Type B pancreatic cell (in vitro differentiated cells): Measurements from ENCODE around the gene ZBTB22. TPM values are rescaled to one million over a fixed set of nuclear protein-coding genes. Genes with fewer than 3 reads are reported as not detected.

Source experiments
- DNase-seq: peaks from one replicate; pipeline ENCODE4 v3.0.0; 2021; ENCODE audit warnings: mixed read lengths; ENCODE audit not compliant: unreplicated experiment; ENCODE audit errors: extremely low spot score
- H3K27ac Mint-ChIP-seq: 2 replicates; pipeline ENCODE4 v1.8.0; 2021; ENCODE audit warnings: mild to moderate bottlenecking, mixed read lengths
- H3K27me3 Mint-ChIP-seq: 2 replicates; pipeline ENCODE4 v1.8.0; 2021; ENCODE audit warnings: mixed read lengths
- H3K36me3 Mint-ChIP-seq: 2 replicates; pipeline ENCODE4 v1.8.0; 2021; ENCODE audit warnings: mixed read lengths
- H3K4me1 Mint-ChIP-seq: one replicate; pipeline ENCODE4 v1.8.0; 2021; ENCODE audit warnings: mixed read lengths; ENCODE audit not compliant: unreplicated experiment
- H3K4me3 Mint-ChIP-seq: 2 replicates; pipeline ENCODE4 v1.8.0; 2021; ENCODE audit warnings: mild to moderate bottlenecking, mixed read lengths
- H3K9me3 Mint-ChIP-seq: 2 replicates; pipeline ENCODE4 v1.8.0; 2021; ENCODE audit warnings: mixed read lengths
- CTCF ChIP-seq: fragments of 200-600 bp; sonication (generic); conservative IDR thresholded peaks from 2 replicates; pipeline ENCODE4 v1.5.0; 2021; ENCODE audit warnings: antibody characterized with exemption, mild to moderate bottlenecking
- total RNA-seq: library from RNA; stranded (reverse); gene quantifications from 2 replicates; pipeline ENCODE4 v1.2.1, GENCODE V29; 2021; ENCODE audit warnings: low replicate concordance

Gene ZBTB22
- total RNA-seq, 1 donor from 2014 or later: 21.1 TPM

GRCh38 chr6:33297956-33298772 is 19.4 kb downstream of the ZBTB22 start:
- Mint-ChIP-seq H3K36me3 (peaks cover 8% of the 10 kb centered on the region), H3K4me3 (peak overlapping the region; percentile 99), H3K4me1 (peaks cover 12% of the 10 kb centered on the region), H3K27me3 (peaks cover 3% of the 10 kb centered on the region), H3K27ac (peak overlapping the region; percentile 99), H3K9me3 (no peaks in the 10 kb centered on the region)
- peak; percentile 21 for TF ChIP-seq CTCF
- no peak for DNase-seq

- H3K4me3 Mint-ChIP-seq: peak overlapping the region; percentile 99
- H3K9me3 Mint-ChIP-seq: no peaks in the 10 kb centered on the region
- no peak for DNase-seq
- no peak for TF ChIP-seq CTCF
- peaks cover 12% of the 10 kb centered on the region for H3K4me1 Mint-ChIP-seq
- peak overlapping the region; percentile 99 for H3K27ac Mint-ChIP-seq
- H3K36me3 Mint-ChIP-seq: peaks cover 8% of the 10 kb centered on the region
- H3K27me3 Mint-ChIP-seq: peaks cover 3% of the 10 kb centered on the region
Measured at GRCh38 chr6:33297406-33297955, 20.1 kb downstream of the ZBTB22 start.

- Mint-ChIP-seq H3K36me3 (peaks cover 8% of the 10 kb centered on the region), H3K27me3 (peaks cover 3% of the 10 kb centered on the region), H3K4me3 (peak overlapping the region; percentile 99), H3K4me1 (peaks cover 12% of the 10 kb centered on the region), H3K27ac (peak overlapping the region; percentile 99), H3K9me3 (no peaks in the 10 kb centered on the region)
- DNase-seq: no peak
- TF ChIP-seq CTCF: no peak
Measured at GRCh38 chr6:33296797-33297405, 20.6 kb downstream of the ZBTB22 start.

GRCh38 chr6:33295621-33296369 is 21.7 kb downstream of the ZBTB22 start:
- no peak for DNase-seq
- TF ChIP-seq CTCF: no peak
- no peaks in the 10 kb centered on the region for H3K9me3 Mint-ChIP-seq
- H3K4me3 Mint-ChIP-seq: peak overlapping the region; percentile 80
- H3K27ac Mint-ChIP-seq: peak overlapping the region; percentile 80
- H3K4me1 Mint-ChIP-seq: peaks cover 12% of the 10 kb centered on the region
- peaks cover 8% of the 10 kb centered on the region for H3K36me3 Mint-ChIP-seq
- peaks cover 3% of the 10 kb centered on the region for H3K27me3 Mint-ChIP-seq

- H3K4me3 Mint-ChIP-seq: no peak overlapping the region
- peaks cover 3% of the 10 kb centered on the region for H3K27me3 Mint-ChIP-seq
- TF ChIP-seq CTCF: no peak
- peak overlapping the region; percentile 29 for H3K27ac Mint-ChIP-seq
- peaks cover 12% of the 10 kb centered on the region for H3K4me1 Mint-ChIP-seq
- no peaks in the 10 kb centered on the region for H3K9me3 Mint-ChIP-seq
- peaks cover 4% of the 10 kb centered on the region for H3K36me3 Mint-ChIP-seq
- DNase-seq: no peak
Measured at GRCh38 chr6:33294086-33294823, 23.3 kb downstream of the ZBTB22 start.
